ENCODE measurements around the gene DDX1. TPM values are rescaled to one million over a fixed set of nuclear protein-coding genes. Genes with fewer than 3 reads are reported as not detected.

The DDX1 gene
- polyA plus RNA-seq, 1 experiment, result 49.6 TPM

DNA sequence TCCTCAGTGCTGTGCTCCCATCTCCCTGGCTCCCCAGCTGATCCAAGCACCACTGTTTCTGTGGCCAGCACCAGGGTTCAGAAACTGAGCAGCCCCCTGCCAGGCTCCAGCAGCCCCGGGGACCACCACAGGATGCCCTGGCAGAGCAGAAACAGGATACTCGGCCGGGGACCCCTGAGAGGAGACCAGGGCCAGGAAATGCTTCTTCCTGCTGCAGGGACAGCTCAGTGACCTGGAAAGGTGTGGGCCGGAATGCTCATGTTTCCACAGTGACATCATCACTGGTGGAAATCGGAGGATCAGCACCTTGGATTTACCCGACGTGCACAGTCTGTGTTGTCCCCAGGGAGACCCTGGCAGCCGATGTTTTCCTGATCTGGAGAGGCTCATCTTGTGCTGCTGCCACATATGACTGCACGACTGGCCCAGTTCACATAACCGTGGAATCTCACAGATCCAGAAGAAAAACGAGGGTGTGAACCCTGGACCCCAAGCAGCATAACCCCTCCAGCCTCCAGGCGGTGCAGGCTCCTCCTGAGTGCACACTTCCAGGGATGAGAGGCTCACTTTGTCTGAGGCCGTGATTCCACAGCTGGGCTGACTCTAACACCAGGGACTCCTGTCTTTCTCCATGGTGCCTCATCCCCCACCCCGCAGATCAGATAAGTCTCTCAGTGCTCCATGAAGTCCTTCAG lies 58.0 kb downstream of the DDX1 start:
- TF ChIP-seq, protein P1, sequence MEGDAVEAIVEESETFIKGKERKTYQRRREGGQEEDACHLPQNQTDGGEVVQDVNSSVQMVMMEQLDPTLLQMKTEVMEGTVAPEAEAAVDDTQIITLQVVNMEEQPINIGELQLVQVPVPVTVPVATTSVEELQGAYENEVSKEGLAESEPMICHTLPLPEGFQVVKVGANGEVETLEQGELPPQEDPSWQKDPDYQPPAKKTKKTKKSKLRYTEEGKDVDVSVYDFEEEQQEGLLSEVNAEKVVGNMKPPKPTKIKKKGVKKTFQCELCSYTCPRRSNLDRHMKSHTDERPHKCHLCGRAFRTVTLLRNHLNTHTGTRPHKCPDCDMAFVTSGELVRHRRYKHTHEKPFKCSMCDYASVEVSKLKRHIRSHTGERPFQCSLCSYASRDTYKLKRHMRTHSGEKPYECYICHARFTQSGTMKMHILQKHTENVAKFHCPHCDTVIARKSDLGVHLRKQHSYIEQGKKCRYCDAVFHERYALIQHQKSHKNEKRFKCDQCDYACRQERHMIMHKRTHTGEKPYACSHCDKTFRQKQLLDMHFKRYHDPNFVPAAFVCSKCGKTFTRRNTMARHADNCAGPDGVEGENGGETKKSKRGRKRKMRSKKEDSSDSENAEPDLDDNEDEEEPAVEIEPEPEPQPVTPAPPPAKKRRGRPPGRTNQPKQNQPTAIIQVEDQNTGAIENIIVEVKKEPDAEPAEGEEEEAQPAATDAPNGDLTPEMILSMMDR (IDR thresholded peaks at IDR 0.05; ENCODE audit: insufficient read depth, low read depth, low read length), result no peak
- CTCF ChIA-PET, result interaction anchor here (0.8 to 1.3 kb wide), 2 partner anchors 13 to 21 kb away, joined by 3 to 4 read pairs; no protein-coding TSS in a partner anchor
- peaks cover 2% of the 10 kb centered on the region; the same call in 1 of the 2 replicates for H3K27me3 ChIP-seq (ENCODE audit: control insufficient read depth, insufficient read depth, low read length)
- H3K4me3 ChIP-seq (ENCODE audit: low read depth, low read length), result no peak overlapping the region
- POLR2A ChIA-PET, result no interaction called here
- no peak for DNase-seq (ENCODE audit: low read depth)
- no peaks in the 10 kb centered on the region for H3K36me3 ChIP-seq (ENCODE audit: control insufficient read depth, insufficient read depth, low read length)

DNA sequence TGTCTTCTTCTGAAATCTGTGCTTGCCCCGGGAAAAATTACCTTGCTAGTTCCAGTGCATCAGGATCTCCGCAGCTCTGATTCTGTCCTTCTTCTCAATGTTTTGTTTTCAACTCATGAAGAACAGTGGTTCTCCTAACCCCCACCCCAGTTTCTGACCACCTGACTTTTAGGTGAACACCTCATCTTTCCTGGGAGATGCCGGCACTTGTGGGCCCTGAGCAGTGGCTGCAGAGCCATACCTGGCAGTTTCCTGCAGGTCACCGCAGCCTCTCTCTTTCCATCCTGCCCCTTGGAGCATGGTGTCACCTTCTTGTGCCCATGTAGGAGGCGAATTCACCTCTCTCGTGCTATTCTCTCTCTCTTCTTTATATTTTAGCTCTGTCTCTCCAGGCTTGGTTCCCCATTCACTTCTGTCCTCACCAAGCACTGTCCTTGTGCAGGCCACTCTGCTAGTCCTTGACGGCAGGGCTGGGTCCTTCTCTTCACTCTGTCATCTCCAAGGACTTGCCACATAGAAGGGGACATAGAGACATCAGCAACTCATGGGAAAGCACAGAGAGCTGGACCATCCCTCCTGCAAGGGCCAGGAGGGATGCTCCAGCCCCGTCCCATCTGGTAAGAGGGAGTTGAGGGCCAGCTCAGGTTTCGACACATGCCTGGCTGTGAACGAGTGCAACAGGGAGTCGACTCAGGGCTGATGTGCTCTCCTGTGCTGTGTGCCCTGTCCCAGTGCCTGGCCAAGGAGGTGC lies 59.1 kb downstream of the DDX1 start:
- CTCF ChIA-PET, result interaction anchor here (0.8 kb wide), 1 partner anchor 20 kb away, joined by 3 read pairs; no protein-coding TSS in a partner anchor
- DNase-seq (ENCODE audit: low read depth), result no peak
- Histone ChIP-seq H3K27me3 (ENCODE audit: control insufficient read depth, insufficient read depth, low read length) (peaks cover 4% of the 10 kb centered on the region; the same call in 1 of the 2 replicates), H3K4me3 (ENCODE audit: low read depth, low read length) (no peak overlapping the region), H3K36me3 (ENCODE audit: control insufficient read depth, insufficient read depth, low read length) (no peaks in the 10 kb centered on the region)
- TF ChIP-seq, protein P1 (IDR thresholded peaks at IDR 0.05; ENCODE audit: insufficient read depth, low read depth, low read length), result no peak
- POLR2A ChIA-PET, result no interaction called here

DNA sequence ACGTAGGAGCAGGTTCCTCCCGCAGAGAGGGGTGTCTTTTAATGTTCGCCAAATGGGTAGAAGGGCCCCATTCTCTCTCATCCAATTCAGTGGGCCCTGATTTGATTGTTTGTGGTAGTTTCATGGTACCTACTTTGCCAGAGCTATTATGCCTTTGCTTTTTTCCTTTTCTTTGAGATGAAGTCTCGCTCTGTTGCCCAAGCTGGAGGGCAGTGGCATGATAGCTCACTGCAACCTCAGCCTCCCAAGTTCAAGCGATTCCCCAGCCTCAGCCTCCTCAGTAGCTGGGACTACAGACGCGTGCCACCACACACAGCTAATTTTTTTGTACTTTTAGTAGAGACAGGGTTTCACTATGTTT lies 59.7 kb downstream of the DDX1 start:
- ChIA-PET POLR2A (no interaction called here), CTCF (interaction anchor here (1.2 kb wide), 1 partner anchor 14 kb away, joined by 4 read pairs; no protein-coding TSS in a partner anchor)
- no peaks in the 10 kb centered on the region for H3K36me3 ChIP-seq (ENCODE audit: control insufficient read depth, insufficient read depth, low read length)
- H3K27me3 ChIP-seq (ENCODE audit: control insufficient read depth, insufficient read depth, low read length), result peaks cover 4% of the 10 kb centered on the region; the same call in 1 of the 2 replicates
- TF ChIP-seq, protein P1 (IDR thresholded peaks at IDR 0.05; ENCODE audit: insufficient read depth, low read depth, low read length), result no peak
- DNase-seq (ENCODE audit: low read depth), result no peak
- H3K4me3 ChIP-seq (ENCODE audit: low read depth, low read length), result no peak overlapping the region

- H3K36me3 ChIP-seq (ENCODE audit: control insufficient read depth, insufficient read depth, low read length), result no peaks in the 10 kb centered on the region
- H3K27me3 ChIP-seq (ENCODE audit: control insufficient read depth, insufficient read depth, low read length), result peaks cover 4% of the 10 kb centered on the region; the same call in 1 of the 2 replicates
- ChIA-PET CTCF (interaction anchor here (1.2 kb wide), 1 partner anchor 15 kb away, joined by 4 read pairs; no protein-coding TSS in a partner anchor), POLR2A (no interaction called here)
- DNase-seq (ENCODE audit: low read depth), result no peak
- no peak overlapping the region for H3K4me3 ChIP-seq (ENCODE audit: low read depth, low read length)
- TF ChIP-seq, protein P1 (IDR thresholded peaks at IDR 0.05; ENCODE audit: insufficient read depth, low read depth, low read length), result no peak
These were observed 60.6 kb downstream of the DDX1 start for GRCh38 chr2:15652252-15652651.

GRCh38 chr2:15652801-15653200 lies 61.1 kb downstream of the DDX1 start:
- H3K36me3 ChIP-seq (ENCODE audit: control insufficient read depth, insufficient read depth, low read length), result no peaks in the 10 kb centered on the region
- TF ChIP-seq, protein P1 (IDR thresholded peaks at IDR 0.05; ENCODE audit: insufficient read depth, low read depth, low read length), result no peak
- POLR2A ChIA-PET, result no interaction called here
- CTCF ChIA-PET, result interaction anchor here (1.2 kb wide), 1 partner anchor 15 kb away, joined by 4 read pairs; no protein-coding TSS in a partner anchor
- H3K27me3 ChIP-seq (ENCODE audit: control insufficient read depth, insufficient read depth, low read length), result peaks cover 4% of the 10 kb centered on the region; the same call in 1 of the 2 replicates
- no peak for DNase-seq (ENCODE audit: low read depth)
- no peak overlapping the region for H3K4me3 ChIP-seq (ENCODE audit: low read depth, low read length)
